GM12892 (cell line): Measurements from ENCODE around the gene SUSD1.

Experiments used
- POLR2A ChIP-seq: IDR thresholded peaks from 2 replicates; pipeline ENCODE4 v1.6.1; 2011; ENCODE audit warnings: low read depth, low read length, control low read depth
- POLR2AphosphoS5 ChIP-seq: IDR thresholded peaks from 2 replicates; pipeline ENCODE4 v1.6.1; 2011; ENCODE audit warnings: low read depth, low read length, control low read depth
- TAF1 ChIP-seq: IDR thresholded peaks from 2 replicates; pipeline ENCODE4 v1.6.1; 2011; ENCODE audit warnings: low read depth, mild to moderate bottlenecking, control low read depth, low read length, borderline replicate concordance

DNA sequence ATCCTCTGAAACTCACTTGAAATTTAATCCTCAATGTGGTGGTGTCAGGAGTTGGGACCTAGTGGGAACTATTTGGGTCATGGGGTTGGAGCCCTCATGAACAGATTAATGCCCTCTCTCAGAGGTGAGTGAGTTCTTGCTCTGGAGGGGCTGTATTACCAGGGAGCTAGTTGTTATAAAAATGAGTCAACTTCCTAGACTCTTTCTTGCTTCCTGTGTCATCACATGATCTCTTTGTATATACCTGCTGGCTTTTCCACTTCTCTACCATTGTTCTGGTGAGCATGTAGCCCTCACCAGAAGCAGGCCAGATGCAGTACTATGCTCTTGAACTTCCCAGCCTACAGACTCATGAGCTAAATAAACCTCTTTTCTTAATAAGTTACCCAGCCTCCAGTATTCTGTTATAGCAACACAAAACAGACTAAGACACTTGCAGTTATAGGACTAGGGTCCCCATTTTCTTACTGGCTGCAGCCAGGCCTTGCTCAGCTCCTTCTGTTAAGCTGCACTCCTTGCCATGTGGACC lies 127.5 kb downstream of the SUSD1 start:
- TF ChIP-seq POLR2A, result no peak
- no peak for TF ChIP-seq POLR2AphosphoS5
- no peak for TF ChIP-seq TAF1
